GM18907 (cell line): ENCODE measurements around the gene TTC28.
"Not testable (repeated sequence)": the region's sequence is repeated elsewhere in the genome, so short reads cannot be mapped to it uniquely, and the experiment has no call there.

Source experiments
- ATAC-seq: cut with Tn5 transposase; IDR thresholded peaks from one replicate; pipeline ENCODE4 v1.9.1; 2021; ENCODE audit warnings: mild to moderate bottlenecking, moderate library complexity; ENCODE audit not compliant: unreplicated experiment

TTC28 gene

DNA sequence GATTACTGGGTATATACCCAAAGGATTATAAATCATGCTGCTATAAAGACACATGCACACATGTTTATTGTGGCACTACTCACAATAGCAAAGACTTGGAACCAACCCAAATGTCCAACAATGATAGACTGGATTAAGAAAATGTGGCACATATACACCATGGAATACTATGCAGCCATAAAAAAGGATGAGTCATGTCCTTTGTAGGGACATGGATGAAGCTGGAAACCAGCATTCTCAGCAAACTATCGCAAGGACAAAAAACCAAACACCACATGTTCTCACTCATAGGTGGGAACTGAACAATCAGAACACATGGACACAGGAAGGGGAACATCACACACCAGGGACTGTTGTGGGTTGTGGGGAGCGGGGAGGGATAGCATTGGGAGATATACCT, 510.3 kb downstream of the TTC28 start:
- ATAC-seq: not testable (repeated sequence)

DNA sequence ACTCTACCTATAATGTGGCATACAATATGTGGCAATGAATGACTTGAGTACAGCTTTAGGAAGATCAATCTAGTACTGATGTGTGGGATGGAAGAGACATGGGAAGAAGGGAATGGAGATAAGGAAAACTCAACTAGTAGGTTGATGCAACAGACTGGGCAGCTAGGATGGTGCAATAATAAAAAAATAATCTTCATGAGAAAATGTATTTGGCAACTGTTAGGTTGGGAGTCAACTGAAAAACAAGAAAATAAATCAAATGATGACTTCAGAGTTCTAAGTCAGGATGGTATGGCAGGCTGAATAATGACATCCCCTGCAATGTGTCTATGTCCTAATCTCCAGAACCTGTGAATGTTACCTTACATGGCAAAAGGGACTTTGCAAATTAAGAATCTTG, 523.8 kb downstream of the TTC28 start:
- ATAC-seq: no peak

DNA sequence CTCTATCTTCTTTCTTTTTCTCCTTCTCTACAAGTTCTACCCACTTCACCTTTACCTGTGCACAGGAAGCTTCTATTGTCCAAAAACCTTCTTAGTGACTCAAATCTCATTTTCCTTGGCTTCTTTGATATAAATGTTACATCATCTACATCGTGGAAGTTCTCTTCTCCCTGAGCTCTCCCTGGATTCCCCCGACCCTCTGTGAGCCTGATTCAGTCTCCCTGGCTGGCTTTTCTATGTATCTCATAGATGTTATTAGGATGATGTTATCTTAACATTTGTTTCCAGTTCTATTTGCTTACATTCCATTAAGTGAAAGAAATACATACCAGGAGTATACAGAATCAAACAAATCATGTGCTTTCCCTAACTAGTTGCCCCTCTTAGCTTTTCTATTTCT, 524.8 kb downstream of the TTC28 start:
- ATAC-seq: no peak

DNA sequence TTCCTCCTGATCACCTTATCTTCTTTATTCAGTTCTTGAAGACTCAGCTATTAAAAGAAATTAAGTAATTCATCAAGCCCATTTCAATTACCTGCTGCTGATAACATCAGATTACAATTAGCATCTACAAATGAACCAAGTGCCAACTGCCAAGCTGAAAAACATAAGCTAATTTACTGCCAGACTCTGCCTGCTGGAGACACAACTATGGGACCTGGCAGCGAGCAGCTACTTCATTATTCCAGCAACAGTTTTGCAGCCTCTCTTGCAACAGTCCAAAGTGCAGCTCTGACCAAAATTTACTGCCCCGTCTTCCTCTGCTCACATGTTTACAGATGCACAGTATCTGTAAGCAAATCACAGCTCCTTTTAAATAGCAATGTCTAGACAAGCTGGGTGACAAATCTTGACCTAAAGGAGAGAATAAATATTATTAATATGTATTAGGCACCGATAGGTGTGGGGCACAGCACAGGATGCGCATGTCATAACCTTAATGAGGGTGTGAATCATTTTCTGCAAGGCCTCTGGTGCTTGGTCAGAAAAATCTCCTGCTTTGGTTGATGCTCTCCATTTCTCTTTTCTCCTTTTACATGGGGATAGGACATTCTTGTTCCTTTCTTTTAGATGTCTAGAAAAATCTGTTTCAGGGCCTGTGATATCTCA, 528.4 kb downstream of the TTC28 start:
- ATAC-seq: no peak

DNA sequence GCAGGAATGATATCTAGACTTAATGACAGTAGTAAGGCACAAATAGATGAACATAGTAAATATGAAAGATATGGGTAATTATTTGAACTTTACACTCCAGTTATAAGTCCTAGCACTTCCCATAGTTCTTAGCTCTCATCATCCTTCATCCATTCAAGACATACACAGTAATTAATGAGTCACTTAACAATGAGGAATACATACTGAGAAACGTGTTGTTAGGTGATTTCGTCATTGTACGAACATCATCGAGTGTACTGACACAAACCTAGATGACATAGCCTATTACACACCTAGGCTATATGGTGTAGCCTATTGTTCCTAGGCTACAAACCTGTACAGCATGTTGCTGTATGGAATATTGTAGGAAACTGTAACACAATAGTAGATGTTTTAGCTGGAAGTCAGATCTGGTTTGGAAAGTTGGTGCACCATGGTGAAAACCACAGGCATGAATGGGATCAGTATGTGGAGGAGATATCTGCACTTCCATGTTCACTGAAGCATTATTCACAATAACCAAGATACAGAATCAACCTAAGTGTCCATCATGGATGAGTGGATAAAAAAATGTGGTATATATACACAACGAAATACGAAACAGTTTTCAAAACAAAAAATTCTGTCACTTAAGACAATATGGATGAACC, 530.7 kb downstream of the TTC28 start:
- no peak for ATAC-seq

DNA sequence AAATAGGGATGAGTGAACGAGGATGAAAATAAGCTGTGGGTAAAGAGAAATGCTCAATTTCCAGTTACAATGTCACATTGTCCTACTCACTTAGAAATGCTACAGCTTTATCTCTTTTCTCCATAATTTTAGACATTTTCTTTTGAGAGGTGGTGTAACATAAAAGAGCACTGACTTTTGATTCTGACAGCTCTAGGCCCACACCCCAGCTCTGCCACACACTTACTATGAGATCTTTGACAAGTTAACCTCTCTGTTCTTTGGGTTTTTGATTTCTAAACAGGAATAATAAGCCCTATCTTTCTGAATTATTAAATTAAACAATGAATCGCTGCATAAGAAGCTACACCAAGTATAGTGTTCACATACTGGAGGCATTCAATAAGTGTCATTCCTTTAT, 532.2 kb downstream of the TTC28 start:
- ATAC-seq: no peak

DNA sequence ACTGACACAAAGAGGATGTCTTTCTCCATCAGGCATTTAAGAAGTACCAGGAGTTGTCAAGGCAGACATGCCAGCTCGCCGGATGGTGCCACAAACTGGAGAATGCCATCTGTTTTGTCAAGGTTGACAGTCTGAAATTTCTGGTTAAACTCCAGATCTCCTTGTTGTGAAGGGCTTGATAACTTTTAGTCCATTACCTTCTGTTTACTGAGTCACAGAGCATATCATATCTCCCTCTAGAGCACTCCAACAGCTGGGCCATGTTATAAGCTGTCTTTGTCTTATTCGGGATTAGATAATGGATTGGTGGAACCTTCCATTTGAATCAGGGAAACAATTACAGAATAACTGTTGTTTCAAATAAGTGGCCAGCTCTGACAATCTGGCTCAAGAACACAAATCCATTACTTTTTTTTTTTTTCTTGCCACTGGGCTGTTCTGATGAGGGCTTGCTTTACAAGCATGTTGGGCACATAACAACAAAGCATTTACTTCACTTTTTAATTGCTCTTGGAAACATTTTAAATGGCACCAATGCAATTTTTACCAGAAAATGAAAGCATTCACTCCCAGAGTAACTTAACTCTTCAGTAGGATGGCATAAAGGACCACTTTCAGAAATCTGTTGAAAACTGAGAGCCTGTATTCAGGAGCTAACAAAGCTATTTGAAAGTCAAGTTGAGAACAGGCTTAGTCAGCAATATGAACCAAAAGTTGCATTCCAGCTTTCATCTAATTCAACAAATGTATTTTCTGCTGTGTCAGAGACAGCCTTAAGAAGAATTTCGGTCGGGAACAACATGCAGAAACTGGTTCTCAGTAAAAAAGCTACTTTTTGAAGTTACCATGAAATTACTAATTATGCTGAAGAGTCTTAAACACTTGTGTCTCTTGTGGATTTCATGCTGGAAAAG, 533.0 kb downstream of the TTC28 start:
- no peak for ATAC-seq

DNA sequence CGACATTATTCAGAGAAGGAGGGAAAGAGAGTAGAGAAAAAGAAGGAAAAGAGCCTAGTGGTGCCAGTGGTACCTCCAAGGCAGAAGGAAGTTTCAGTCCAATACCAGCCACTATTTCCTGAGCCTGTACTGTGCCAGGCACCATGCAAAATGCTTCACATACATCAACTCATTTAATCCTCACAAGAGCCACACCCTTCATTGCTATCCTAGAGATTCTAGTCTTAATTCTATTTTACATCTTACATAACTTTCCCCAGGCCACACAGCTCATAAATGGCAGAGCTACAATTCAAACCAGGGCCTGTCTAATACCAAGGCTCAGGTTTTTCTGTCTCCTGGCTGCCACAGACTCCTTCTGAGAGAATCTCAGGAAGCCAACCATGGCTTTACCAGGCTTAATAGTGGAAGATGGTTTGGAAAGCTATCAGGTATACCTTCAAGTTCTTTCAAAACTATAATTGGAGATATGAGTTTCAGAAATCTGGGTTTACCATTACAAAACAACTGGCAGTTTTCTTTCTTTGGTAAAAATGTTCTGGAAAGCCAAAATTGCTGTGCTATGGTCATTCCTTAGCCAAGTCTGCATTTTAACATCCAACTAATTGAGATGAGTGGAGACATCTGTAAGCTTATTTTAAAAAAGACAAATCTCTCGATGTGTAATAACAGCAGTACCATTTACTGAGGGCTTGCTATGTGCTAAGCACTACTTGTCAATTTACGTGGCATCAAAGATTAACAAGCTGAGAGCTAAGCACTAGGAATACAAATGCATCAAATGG, 535.5 kb downstream of the TTC28 start:
- ATAC-seq: no peak

DNA sequence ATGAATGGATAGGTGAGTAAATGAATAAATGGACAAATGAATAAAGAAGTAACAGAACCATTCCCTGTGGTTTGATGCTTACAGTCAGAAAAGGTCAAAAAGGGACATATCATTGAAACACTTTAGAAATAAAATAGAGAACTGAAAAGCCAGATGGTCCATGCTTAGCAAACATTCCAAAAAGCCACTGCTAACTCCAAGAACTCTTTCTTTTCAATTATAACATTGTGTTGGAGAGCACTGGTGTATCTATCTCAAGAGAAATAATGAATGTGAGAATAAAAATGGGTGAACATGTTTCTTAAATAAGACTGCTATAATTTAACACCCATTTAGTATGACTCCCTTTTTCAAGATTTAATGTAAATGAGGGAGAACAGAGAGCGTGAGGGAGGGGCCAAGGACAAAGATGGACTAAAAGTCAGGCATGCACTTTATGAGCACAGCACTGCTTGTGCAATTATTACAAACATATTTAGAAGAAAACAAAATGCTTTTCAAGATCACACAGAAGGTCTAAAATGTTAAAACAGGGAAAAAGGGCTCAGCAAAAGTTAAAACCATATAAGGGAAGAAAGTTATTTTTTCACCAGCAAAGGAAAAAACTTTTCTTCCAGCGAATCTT, 536.3 kb downstream of the TTC28 start:
- no peak for ATAC-seq

DNA sequence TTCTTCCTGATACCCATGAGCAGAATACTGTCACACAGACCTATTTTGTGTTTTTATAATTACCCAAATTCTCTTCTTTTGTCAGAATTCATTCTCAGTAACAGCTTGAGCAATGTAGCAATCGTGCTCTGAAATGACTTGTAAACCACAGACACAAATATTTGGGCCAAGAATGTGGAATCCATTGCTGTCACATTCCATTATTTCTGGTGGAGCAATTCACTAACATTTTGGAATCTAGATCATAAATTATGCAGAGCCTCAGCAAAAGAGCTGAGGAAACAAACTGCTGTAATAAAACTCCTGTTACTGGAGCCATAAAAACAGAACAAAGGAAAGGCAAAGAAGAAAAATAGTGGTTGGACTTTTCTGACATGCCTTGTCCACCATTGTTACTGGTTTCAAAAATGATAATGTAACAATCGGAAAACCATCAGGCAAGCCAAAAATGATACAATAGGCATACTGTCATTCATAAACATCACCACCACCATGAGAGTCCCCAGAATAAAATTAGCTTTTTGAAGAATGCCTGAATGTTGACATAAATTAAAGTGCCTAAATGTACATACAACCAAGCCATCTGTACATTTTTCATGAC, 537.2 kb downstream of the TTC28 start:
- ATAC-seq: no peak

DNA sequence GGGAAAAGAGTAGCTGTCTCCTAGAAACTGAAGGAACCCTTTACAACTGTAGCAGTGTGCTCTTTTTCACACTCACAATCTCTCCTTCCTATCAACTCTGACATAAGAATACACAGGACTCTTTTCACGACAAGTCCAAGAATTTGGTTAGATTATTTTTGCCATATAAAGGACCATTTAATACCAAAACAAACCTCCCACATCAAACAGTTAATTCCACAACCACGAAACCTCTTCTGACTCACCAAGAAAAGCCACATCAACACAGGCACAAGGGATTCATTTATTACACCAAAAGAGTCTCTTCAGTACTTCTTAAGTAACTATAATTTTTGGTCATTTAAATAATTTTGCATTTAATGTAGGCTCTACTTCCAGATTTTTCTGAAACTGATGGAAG, 538.0 kb downstream of the TTC28 start:
- ATAC-seq: no peak

DNA sequence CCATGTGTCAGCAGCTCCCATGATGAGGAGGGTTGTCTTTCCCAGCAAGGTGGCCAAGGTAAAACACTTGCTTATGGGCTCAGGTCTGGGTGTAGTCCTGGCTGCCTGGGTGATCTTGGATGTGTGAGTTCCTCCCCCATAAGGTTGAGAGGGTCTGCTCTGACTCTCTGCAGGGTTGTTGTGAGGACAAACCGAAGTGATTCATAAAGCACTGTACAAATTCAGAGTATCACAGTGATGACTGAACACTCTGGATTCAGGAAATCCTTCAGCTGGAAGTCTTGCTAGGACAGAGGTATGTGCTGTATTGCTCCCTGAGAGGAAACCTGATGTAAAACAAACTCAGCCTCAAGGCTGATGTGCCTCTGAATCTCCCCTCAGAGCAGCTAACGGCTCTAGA, 539.7 kb downstream of the TTC28 start:
- ATAC-seq: no peak

DNA sequence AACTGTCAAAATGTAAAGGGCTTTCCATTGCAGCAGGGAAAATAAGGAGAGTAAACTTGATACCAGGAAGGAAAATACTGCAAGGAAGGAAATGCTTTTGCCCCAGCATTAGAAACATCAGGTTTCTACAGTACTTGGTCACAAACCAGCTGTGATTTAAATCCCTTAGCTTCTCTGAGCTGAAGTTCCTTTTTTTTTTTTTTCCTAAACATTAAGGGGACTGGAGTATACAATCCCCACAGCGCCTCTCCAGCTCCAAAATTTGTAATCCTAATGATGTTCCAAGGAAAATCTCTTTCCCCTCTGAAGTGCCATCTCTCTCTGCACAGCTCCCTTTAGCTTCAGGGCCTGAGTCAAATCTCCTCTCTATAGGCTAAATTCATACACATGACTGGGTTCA, 540.1 kb downstream of the TTC28 start:
- ATAC-seq: no peak

DNA sequence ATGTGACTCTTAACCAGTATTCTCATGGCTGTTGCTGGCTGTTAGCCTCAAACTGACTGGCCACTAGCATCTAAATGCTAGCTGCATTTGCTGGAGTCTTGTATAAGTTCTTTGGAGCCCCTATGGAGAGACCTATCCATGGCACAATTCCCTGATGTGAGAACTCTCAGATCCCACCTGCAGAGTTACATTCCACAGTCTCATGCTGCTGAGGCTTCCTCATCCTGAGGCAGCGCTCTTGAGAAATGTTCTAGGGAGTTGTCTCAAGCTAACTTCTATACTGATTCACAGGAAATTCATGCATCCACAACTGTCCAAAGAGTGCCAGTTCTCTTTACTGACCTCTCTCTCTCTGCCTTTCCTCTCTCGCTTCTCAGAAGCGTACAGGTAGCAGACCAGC, 542.6 kb downstream of the TTC28 start:
- no peak for ATAC-seq

DNA sequence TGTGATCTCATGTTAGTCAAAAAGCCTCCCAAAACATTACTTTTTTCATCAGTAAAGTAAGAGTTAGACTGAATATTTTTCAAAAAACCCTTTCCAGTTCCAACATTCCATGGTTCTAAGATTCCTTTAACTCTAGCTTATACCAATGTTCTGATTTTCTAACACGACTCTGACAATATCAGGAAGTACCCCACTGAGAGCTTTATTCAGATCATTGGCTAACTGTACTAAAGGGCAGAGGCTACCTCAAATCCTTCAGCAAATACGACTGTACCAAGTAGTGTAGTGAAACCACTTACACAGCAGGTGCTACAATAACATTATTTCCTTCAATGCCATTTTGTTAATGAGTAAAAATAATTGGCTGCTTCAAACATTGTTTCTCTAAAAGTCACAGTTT, 547.2 kb downstream of the TTC28 start:
- no peak for ATAC-seq

DNA sequence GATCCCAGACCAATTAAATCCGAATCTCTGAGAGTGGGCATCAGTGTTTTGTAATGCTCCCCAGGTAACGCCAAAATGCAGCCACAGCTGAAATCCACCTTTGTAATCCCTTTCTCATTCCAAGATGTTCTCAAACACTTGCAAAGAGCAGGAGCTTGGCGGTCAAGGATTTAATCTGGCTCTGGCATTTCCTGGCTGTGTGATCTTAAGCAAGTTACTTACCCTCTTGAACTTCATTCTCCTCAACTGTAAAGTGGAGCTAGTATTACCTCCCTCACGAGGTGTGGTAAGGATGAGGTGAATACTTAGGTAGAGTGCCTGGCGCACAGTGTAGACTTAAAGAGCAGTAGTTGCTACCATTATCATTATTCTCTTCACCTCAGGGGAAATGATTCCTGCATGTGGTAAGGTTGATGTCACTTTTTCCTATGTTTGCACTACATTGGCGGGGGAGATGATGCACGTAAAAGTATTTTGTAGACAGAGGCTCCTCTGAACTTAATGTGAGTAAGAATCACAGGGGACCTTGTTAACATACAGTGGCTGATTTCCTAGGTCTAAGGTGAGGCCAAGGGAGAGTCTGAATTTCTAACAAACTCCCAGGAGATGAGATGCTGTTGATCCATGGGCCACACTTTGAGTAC, 550.2 kb downstream of the TTC28 start:
- ATAC-seq: no peak

DNA sequence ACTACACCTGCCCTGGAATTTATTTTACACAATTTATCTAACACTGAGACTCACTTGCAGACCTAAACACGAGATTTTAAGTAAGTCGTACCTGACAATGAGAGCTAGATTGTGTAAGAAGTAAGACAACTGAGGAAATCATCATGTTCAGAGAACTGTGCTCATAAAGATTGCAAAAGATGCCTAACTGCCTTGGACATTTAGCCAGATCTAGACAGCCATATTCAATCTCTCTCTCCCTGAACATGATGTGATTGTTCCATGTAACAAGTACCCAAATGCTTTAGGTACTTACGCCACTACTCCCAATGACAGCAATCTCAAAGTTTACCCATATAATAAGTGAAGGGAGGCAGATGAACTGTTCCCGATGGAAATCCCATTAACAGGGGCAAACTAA, 550.8 kb downstream of the TTC28 start:
- no peak for ATAC-seq

DNA sequence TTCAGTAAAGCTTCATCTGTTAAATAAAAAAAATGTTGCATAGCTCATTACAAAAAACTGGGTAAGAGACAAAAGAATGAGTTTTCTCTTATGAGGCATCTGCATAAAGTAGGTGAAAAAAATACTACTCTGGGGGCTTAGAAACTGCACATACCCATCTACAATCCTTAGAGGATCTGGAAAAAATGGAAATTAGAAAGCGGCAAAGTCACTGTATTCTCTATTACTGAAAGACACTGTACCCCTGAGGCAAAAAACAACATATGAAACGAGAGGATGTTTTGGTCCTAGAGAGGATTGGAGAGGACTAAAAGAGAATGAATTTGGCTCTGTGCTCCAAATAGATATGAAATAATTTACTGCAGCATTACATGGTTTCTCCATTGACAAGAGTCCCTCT, 553.8 kb downstream of the TTC28 start:
- no peak for ATAC-seq

DNA sequence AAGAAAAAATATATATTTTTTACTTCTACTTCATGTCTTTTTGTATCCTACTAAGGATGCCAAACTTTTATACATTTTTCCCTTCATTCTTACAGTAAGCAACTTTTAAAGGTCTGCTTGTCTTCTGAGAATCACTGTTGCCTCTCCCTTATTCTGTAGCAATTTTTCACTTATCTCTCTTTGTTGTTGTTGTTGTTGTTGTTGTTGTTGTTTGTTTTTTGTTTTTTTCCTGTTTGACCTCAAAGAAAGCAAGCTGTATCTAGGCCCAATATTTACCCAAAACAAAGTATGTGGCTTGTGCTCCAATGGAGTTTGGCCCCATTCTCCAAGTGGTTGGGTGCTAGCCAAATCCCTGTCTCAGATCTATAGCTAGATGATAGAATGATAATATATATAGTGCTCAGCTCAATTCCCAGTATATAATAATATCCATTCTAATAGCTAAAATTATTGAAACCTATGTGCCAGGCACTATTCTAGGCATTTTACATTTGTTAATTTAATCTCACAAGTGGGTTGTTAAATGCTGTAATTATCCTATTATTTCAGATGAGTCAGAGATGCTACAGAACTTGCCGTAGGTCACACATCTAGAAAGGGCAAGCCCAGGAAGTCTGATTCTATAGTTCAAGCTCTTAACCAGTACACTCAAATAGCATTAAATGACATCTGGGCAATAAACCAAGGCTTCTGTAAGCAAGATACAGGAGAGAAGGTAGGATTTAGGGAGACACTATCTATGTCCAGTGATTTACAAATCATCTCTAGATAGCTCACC, 555.5 kb downstream of the TTC28 start:
- ATAC-seq: no peak
